OCI-LY3 (cell line): ENCODE measurements around the gene YPEL5.

Experiments used
- H2AFZ ChIP-seq: fragments of 200-600, 300-600 bp; shearing (Covaris generic); 2 replicates; pipeline ENCODE4 v1.6.0; 2014; ENCODE audit warnings: antibody characterized with exemption, low read depth, low read length
- H3K27ac ChIP-seq: fragments of 200-600, 300-600 bp; sonication (generic); 2 replicates; pipeline ENCODE4 v1.5.1; 2014; ENCODE audit warnings: mild to moderate bottlenecking, low read length, moderate library complexity, mixed read lengths
- H3K27me3 ChIP-seq: fragments of 200-600, 300-600 bp; sonication (generic); 2 replicates; pipeline ENCODE4 v1.6.1; 2014; ENCODE audit warnings: low read depth, low read length, mixed read lengths
- H3K36me3 ChIP-seq: fragments of 200-600, 300-600 bp; sonication (generic); replicated peaks from 2 replicates; pipeline ENCODE3; 2014; ENCODE audit warnings: low read depth, low read length, mixed read lengths
- H3K4me1 ChIP-seq: fragments of 300-600, 200-600 bp; sonication (generic); 2 replicates; pipeline ENCODE4 v1.6.1; 2014; ENCODE audit warnings: low read length, mixed read lengths
- H3K4me2 ChIP-seq: fragments of 200-600, 300-600 bp; sonication (generic); 2 replicates; pipeline ENCODE4 v1.6.1; 2014; ENCODE audit warnings: low read length, mixed read lengths
- H3K4me3 ChIP-seq: fragments of 300-600, 200-600 bp; sonication (generic); 2 replicates; pipeline ENCODE4 v1.5.1; 2014; ENCODE audit warnings: antibody characterized with exemption, mild to moderate bottlenecking, low read length, moderate library complexity
- H3K79me2 ChIP-seq: fragments of 300-600, 200-600 bp; shearing (Covaris generic); 2 replicates; pipeline ENCODE4 v1.6.1; 2014; ENCODE audit warnings: mild to moderate bottlenecking, low read length, mixed read lengths
- H3K9ac ChIP-seq: fragments of 300-600, 200-600 bp; shearing (Covaris generic); 2 replicates; pipeline ENCODE4 v1.6.0; 2014; ENCODE audit warnings: mild to moderate bottlenecking, low read length, moderate library complexity
- H3K9me3 ChIP-seq: fragments of 200-600, 300-600 bp; shearing (Covaris generic); 2 replicates; pipeline ENCODE4 v1.6.1; 2014; ENCODE audit warnings: low read length, mixed read lengths; ENCODE audit not compliant: insufficient read depth
- H4K20me1 ChIP-seq: fragments of 200-600, 300-600 bp; sonication (generic); 2 replicates; pipeline ENCODE4 v1.6.1; 2016; ENCODE audit warnings: low read length, mixed read lengths; ENCODE audit not compliant: insufficient read depth
- CTCF ChIP-seq: fragments of 200-600, 300-600 bp; sonication (generic); IDR thresholded peaks from 2 replicates; pipeline ENCODE4 v1.5.1; 2014; ENCODE audit warnings: antibody characterized with exemption, low read length, low read depth
- EZH2phosphoT487 ChIP-seq: fragments of 200-600 bp; shearing (Covaris generic); IDR thresholded peaks from 2 replicates; pipeline ENCODE4 v1.6.1; 2018; ENCODE audit warnings: antibody characterized with exemption, mixed run types, low read depth

YPEL5 gene

GRCh38 chr2:30155202-30155601 is 8.4 kb downstream of the YPEL5 start:
- Histone ChIP-seq H2AFZ (no peak overlapping the region), H3K4me2 (no peak overlapping the region), H3K79me2 (0 out of 2 replicates have a peak, but pooled peaks cover 2% of the 10 kb centered on the region), H3K9ac (no peak overlapping the region), H3K9me3 (no peaks in the 10 kb centered on the region), H3K27me3 (no peaks in the 10 kb centered on the region), H3K27ac (no peak overlapping the region), H4K20me1 (peaks cover 57% of the 10 kb centered on the region), H3K4me1 (peaks cover 14% of the 10 kb centered on the region), H3K4me3 (no peak overlapping the region), H3K36me3 (peaks cover 35% of the 10 kb centered on the region)
- TF ChIP-seq EZH2phosphoT487, result no peak
- TF ChIP-seq CTCF, result no peak

- no peaks in the 10 kb centered on the region for H3K79me2 ChIP-seq
Measured at GRCh38 chr2:30155889-30156658, 9.3 kb downstream of the YPEL5 start.

GRCh38 chr2:30157616-30158015 is 10.8 kb downstream of the YPEL5 start:
- TF ChIP-seq EZH2phosphoT487 (no peak), CTCF (no peak)
- Histone ChIP-seq H3K27ac (no peak overlapping the region), H2AFZ (no peak overlapping the region), H3K4me1 (peaks cover 6% of the 10 kb centered on the region), H3K27me3 (no peaks in the 10 kb centered on the region), H3K4me2 (no peak overlapping the region), H3K9ac (no peak overlapping the region), H3K79me2 (no peaks in the 10 kb centered on the region), H3K4me3 (no peak overlapping the region), H4K20me1 (peaks cover 41% of the 10 kb centered on the region), H3K9me3 (no peaks in the 10 kb centered on the region), H3K36me3 (peaks cover 31% of the 10 kb centered on the region)

More at GRCh38 chr2:30155889-30156658, 9.3 kb downstream of the YPEL5 start:
- Histone ChIP-seq H3K4me1 (peaks cover 6% of the 10 kb centered on the region), H2AFZ (no peak overlapping the region), H3K4me2 (no peak overlapping the region), H3K9ac (no peak overlapping the region), H3K36me3 (peaks cover 36% of the 10 kb centered on the region), H3K27ac (no peak overlapping the region), H4K20me1 (peaks cover 51% of the 10 kb centered on the region), H3K27me3 (no peaks in the 10 kb centered on the region), H3K9me3 (no peaks in the 10 kb centered on the region), H3K4me3 (no peak overlapping the region)
- TF ChIP-seq EZH2phosphoT487 (no peak), CTCF (no peak)

- no peak for TF ChIP-seq CTCF
- no peak for TF ChIP-seq EZH2phosphoT487
- Histone ChIP-seq H3K36me3 (peaks cover 27% of the 10 kb centered on the region), H3K9me3 (no peaks in the 10 kb centered on the region), H3K4me3 (no peak overlapping the region), H3K79me2 (no peaks in the 10 kb centered on the region), H3K9ac (no peak overlapping the region), H2AFZ (no peak overlapping the region), H3K27ac (no peak overlapping the region), H3K4me1 (peaks cover 9% of the 10 kb centered on the region), H3K27me3 (no peaks in the 10 kb centered on the region), H3K4me2 (no peak overlapping the region; the same call in 1 of the 2 replicates), H4K20me1 (peaks cover 28% of the 10 kb centered on the region)
Measured at GRCh38 chr2:30159766-30160165, 13.0 kb downstream of the YPEL5 start.
